ENCODE results near the gene NAPA. TPM values are rescaled to one million over a fixed set of nuclear protein-coding genes. Genes with fewer than 3 reads are reported as not detected.
A peak's percentile ranks its signal among the peaks of the same experiment; 100 is the strongest.

NAPA gene
- total and polyA plus RNA-seq, 2 of the 13 experiments (the other 11 are each of a cell fraction or from before 2014, with no cell fraction given), result 32.6 to 65.9 TPM

DNA sequence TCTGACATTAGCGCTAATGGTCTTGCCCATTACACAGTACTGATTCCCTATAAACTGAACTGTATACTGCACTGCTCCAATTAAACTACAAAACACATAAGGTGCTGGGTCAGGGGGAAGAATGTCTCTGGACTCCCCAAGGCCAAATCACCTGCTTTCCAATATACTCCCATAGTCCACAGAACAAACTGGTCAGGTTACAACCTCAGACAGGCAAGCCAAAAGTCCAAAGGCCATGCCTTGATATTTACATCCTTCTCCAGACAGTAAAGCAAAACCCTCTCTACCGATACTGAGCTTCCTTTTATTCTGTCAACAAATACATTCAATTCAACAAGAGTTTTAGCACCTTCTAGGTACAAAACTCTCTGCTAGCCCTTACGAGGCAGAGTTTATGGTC is 49.2 kb upstream of the NAPA start (continued):
- TF ChIP-seq, protein P1, sequence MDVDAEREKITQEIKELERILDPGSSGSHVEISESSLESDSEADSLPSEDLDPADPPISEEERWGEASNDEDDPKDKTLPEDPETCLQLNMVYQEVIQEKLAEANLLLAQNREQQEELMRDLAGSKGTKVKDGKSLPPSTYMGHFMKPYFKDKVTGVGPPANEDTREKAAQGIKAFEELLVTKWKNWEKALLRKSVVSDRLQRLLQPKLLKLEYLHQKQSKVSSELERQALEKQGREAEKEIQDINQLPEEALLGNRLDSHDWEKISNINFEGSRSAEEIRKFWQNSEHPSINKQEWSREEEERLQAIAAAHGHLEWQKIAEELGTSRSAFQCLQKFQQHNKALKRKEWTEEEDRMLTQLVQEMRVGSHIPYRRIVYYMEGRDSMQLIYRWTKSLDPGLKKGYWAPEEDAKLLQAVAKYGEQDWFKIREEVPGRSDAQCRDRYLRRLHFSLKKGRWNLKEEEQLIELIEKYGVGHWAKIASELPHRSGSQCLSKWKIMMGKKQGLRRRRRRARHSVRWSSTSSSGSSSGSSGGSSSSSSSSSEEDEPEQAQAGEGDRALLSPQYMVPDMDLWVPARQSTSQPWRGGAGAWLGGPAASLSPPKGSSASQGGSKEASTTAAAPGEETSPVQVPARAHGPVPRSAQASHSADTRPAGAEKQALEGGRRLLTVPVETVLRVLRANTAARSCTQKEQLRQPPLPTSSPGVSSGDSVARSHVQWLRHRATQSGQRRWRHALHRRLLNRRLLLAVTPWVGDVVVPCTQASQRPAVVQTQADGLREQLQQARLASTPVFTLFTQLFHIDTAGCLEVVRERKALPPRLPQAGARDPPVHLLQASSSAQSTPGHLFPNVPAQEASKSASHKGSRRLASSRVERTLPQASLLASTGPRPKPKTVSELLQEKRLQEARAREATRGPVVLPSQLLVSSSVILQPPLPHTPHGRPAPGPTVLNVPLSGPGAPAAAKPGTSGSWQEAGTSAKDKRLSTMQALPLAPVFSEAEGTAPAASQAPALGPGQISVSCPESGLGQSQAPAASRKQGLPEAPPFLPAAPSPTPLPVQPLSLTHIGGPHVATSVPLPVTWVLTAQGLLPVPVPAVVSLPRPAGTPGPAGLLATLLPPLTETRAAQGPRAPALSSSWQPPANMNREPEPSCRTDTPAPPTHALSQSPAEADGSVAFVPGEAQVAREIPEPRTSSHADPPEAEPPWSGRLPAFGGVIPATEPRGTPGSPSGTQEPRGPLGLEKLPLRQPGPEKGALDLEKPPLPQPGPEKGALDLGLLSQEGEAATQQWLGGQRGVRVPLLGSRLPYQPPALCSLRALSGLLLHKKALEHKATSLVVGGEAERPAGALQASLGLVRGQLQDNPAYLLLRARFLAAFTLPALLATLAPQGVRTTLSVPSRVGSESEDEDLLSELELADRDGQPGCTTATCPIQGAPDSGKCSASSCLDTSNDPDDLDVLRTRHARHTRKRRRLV (CRISPR knock-in tag; IDR thresholded peaks at IDR 0.05), result no peak
- TF ChIP-seq RBM22 (optimal IDR thresholded peaks at IDR 0.05; ENCODE audit: low read length) (no peak), FOXP1 (IDR thresholded peaks at IDR 0.05) (no peak), FOXP1 (CRISPR knock-in tag; IDR thresholded peaks at IDR 0.05) (0 out of 2 replicates have a peak, but pooled peaks have one; percentile 42), IRF2 (CRISPR knock-in tag; IDR thresholded peaks at IDR 0.05) (no peak), GATA4 (IDR thresholded peaks at IDR 0.05; ENCODE audit: borderline replicate concordance, low read depth) (no peak), FOXA1 (IDR thresholded peaks at IDR 0.05) (no peak), FOXA1 (CRISPR knock-in tag; IDR thresholded peaks at IDR 0.05) (peak; percentile 40), ZBTB1 (CRISPR knock-in tag; IDR thresholded peaks at IDR 0.05; ENCODE audit: borderline replicate concordance) (no peak), FOXA3 (CRISPR knock-in tag; IDR thresholded peaks at IDR 0.05) (peak; percentile 75), TBX2 (CRISPR knock-in tag; IDR thresholded peaks at IDR 0.05; ENCODE audit: borderline replicate concordance) (peak; percentile 53; the same call in 1 of the 2 replicates), PHF5A (CRISPR knock-in tag; IDR thresholded peaks at IDR 0.05; ENCODE audit: low read depth, unreplicated experiment) (no peak), SOX13 (IDR thresholded peaks at IDR 0.05) (no peak), SOX13 (CRISPR knock-in tag; conservative IDR thresholded peaks at IDR 0.05 in 1 of 2, IDR thresholded peaks at IDR 0.05 in 1 of 2) (peak in 1 of 2 experiments; percentile 29; a peak in 1 of 4 replicates), ZNF614 (CRISPR knock-in tag; IDR thresholded peaks at IDR 0.05; ENCODE audit: borderline replicate concordance) (no peak)
- TF ChIP-seq, protein P2, sequence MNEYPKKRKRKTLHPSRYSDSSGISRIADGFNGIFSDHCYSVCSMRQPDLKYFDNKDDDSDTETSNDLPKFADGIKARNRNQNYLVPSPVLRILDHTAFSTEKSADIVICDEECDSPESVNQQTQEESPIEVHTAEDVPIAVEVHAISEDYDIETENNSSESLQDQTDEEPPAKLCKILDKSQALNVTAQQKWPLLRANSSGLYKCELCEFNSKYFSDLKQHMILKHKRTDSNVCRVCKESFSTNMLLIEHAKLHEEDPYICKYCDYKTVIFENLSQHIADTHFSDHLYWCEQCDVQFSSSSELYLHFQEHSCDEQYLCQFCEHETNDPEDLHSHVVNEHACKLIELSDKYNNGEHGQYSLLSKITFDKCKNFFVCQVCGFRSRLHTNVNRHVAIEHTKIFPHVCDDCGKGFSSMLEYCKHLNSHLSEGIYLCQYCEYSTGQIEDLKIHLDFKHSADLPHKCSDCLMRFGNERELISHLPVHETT (CRISPR knock-in tag; conservative IDR thresholded peaks at IDR 0.05), result no peak
- TF ChIP-seq, protein P3, sequence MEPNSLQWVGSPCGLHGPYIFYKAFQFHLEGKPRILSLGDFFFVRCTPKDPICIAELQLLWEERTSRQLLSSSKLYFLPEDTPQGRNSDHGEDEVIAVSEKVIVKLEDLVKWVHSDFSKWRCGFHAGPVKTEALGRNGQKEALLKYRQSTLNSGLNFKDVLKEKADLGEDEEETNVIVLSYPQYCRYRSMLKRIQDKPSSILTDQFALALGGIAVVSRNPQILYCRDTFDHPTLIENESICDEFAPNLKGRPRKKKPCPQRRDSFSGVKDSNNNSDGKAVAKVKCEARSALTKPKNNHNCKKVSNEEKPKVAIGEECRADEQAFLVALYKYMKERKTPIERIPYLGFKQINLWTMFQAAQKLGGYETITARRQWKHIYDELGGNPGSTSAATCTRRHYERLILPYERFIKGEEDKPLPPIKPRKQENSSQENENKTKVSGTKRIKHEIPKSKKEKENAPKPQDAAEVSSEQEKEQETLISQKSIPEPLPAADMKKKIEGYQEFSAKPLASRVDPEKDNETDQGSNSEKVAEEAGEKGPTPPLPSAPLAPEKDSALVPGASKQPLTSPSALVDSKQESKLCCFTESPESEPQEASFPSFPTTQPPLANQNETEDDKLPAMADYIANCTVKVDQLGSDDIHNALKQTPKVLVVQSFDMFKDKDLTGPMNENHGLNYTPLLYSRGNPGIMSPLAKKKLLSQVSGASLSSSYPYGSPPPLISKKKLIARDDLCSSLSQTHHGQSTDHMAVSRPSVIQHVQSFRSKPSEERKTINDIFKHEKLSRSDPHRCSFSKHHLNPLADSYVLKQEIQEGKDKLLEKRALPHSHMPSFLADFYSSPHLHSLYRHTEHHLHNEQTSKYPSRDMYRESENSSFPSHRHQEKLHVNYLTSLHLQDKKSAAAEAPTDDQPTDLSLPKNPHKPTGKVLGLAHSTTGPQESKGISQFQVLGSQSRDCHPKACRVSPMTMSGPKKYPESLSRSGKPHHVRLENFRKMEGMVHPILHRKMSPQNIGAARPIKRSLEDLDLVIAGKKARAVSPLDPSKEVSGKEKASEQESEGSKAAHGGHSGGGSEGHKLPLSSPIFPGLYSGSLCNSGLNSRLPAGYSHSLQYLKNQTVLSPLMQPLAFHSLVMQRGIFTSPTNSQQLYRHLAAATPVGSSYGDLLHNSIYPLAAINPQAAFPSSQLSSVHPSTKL (CRISPR knock-in tag; IDR thresholded peaks at IDR 0.05), result peak; percentile 79
- TF ChIP-seq, protein P4, sequence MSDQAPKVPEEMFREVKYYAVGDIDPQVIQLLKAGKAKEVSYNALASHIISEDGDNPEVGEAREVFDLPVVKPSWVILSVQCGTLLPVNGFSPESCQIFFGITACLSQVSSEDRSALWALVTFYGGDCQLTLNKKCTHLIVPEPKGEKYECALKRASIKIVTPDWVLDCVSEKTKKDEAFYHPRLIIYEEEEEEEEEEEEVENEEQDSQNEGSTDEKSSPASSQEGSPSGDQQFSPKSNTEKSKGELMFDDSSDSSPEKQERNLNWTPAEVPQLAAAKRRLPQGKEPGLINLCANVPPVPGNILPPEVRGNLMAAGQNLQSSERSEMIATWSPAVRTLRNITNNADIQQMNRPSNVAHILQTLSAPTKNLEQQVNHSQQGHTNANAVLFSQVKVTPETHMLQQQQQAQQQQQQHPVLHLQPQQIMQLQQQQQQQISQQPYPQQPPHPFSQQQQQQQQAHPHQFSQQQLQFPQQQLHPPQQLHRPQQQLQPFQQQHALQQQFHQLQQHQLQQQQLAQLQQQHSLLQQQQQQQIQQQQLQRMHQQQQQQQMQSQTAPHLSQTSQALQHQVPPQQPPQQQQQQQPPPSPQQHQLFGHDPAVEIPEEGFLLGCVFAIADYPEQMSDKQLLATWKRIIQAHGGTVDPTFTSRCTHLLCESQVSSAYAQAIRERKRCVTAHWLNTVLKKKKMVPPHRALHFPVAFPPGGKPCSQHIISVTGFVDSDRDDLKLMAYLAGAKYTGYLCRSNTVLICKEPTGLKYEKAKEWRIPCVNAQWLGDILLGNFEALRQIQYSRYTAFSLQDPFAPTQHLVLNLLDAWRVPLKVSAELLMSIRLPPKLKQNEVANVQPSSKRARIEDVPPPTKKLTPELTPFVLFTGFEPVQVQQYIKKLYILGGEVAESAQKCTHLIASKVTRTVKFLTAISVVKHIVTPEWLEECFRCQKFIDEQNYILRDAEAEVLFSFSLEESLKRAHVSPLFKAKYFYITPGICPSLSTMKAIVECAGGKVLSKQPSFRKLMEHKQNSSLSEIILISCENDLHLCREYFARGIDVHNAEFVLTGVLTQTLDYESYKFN (CRISPR knock-in tag; conservative IDR thresholded peaks at IDR 0.05), result peak; percentile 66
